DMS153 (cell line): ENCODE data around the gene WNT9A.
"Not testable (repeated sequence)": the region's sequence is repeated elsewhere in the genome, so short reads cannot be mapped to it uniquely, and the experiment has no call there.

ENCODE experiments used
- DNase-seq: peaks from one replicate; lab custom pipeline; 2025; lab: John Stamatoyannopoulos, UW

WNT9A gene

DNA sequence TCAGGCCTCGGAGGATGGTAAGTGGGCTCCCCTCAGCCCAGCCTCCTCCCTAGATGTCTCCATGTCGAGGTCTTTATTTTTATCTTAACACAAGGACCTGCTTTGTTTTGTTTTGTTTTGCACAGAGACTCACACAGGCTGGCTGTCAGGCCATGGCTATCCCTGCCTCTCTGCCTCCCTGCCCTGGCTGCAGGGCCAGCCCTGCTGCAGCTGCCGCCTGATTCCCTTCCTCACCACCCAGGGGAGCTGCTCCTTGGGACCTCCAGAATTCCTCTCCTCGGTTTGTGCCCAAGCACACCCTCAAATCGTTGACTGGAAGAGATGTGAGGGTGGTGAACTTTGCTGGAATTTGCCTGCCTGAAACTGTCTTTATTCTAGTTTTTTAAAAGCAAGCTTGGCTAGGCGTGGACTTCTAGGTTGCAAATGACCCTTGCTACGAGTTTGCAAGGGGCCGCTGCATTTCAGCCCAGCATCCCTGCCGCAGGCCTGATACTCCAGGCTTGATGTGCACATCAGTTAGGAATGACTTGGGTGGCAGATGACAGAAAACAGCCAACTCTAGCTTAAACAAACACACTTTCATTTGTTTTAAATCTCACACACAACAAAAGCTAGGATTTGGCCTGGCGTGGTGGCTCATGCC, 37.1 kb downstream of the WNT9A start:
- DNase-seq, result no peak

DNA sequence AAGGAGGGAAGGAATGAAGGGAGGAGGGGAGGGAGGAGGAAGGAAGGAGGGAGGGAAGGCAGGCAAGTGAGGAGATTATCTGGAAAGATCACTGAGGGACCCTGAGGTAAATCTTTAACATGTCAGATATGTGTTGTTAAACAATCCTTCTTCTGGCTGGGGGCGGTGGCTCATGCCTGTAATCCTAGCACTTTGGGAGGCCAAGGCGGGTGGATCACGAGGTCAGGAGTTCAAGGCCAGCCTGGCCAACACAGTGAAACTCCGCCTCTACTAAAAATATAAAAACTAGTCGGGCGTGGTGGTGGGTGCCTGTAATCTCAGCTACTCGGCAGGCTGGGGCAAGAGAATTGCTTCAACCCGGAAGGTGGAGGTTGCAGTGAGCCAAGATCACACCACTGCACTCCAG, 37.8 kb downstream of the WNT9A start:
- not testable (repeated sequence) for DNase-seq

DNA sequence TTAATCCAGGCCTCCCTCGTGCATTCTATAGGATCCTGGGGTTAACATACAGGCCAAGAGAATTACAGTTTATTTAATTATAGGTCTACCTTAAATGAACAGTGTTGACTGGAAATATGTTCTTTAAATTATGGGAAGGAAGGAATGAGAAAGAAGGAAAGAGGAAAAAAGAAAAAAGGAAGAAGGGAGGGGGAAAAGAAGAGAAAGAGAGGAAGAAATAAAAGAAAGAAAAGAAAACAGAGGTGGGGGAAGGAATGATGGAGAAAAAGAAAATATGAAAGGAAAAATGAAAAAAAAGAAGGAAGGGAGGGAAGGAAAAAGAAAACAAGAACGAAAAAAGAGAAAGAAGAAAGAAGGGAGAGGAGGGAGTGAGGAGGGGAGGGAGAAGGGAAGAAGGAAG, 38.5 kb downstream of the WNT9A start:
- no peak for DNase-seq

DNA sequence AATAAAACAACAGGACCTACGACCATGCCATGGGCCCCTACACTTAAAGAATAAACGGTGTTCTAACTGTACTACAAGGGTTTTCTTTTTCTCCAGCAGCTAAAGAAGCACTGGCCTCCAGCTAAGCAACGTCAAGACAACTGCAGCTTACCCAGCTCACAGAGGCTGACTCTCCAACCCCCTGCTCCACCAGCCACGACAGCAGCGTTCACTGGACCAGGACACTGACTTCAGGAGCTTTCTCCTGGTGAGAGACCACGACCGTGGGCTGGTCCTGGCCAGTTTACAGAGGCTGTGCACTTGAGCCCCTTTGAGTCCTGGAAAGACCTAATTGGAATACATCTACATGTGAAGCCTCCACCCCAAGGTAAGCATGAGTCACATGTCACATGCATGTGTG, 39.4 kb downstream of the WNT9A start:
- DNase-seq, result no peak

DNA sequence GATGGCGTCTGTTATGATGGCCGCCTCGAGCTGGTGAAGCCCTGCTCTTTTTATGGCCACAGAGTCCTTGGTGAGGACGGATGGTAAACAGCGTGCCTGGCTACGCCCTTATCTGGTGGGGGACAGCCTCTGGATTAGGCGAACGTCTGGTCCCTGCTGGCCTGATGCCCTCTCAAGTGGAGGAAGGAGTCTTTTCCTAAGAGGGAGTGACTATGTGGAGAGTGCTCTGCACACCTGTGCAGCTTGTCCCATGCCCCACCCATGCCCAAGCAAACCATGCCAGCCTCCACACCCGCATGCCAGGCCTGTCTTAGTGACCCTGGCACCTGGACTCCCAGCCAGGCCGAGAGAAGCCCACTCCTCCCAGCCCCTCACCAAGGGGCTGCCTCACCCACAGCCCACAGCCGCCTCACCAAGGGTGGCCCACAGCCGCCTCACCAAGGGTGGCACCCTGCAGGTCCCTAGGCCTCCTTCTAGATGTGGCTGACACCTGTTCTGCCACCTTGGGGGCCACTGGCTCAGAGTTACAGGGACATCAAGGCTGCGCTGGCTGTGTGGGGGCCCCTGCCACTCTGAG, 40.2 kb downstream of the WNT9A start:
- DNase-seq, result no peak

DNA sequence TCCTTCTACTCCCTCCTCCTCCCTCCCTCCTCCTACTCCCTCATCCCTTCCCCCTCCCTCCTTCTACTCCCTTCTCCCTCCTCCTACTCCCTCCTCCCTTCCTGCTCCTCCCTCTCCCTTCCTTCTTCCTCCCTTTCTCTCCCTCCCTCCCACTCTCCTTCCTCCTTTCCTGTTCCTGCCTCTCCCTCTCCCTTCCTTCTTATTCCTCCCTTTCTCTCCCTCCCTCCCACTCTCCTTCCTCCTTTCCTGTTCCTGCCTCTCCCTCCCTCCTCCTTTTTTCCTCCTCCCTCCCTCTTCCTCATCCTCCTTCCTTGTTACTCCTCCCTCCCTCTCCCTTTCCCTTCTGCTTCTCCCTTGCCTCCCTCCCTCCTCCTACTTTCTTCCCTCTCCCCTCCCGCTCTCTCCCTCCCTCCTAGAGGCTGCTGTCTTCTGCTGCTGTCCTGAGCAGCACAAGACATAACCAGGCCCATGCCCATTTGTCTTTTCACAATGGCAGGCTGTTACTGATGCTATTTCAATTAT, 41.1 kb downstream of the WNT9A start:
- no peak for DNase-seq

DNA sequence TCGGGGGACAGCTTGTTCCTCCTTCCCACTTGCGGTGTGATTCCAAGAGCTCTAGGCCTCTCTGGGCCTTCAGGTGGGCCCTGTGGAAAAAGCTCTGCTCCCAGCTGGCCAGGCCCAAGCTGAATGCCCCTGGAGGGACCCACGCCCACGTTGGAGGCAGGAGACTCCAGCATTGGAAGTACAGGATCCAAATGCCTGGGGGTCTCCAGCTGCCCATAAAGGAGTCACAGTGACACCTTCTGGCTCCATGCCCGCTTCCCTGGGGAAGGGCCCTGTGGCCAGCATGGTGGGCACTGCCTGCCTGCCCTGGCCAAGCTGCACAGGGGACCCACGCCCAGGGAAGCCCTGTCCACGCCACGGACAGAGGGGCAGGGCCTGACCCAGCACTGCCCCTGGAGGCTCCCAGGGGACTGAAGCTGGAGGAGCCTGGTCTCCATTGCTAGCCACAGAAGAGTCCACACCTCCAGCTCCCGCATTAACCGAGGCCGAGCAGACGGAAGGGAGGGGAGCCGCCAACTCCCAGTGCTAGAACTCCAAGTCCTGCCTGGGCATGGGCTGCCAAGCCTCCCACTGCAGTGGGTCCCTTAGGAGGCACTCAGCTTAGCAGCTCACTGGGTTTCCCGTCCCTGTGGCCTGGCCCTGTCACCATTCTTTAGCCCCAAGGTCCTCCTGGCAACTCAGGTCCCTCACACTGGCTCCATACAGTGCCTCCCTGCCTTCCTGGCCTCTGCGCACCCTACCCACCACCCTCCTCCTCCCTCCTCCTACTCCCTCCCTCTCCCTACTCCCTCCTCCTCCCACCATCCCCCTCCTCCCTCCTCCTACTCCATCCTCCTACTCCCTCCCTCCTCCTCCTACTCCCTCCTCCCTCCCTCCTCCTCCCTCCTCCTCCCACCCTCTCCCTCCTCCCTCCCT, 41.9 kb downstream of the WNT9A start:
- DNase-seq, result no peak

DNA sequence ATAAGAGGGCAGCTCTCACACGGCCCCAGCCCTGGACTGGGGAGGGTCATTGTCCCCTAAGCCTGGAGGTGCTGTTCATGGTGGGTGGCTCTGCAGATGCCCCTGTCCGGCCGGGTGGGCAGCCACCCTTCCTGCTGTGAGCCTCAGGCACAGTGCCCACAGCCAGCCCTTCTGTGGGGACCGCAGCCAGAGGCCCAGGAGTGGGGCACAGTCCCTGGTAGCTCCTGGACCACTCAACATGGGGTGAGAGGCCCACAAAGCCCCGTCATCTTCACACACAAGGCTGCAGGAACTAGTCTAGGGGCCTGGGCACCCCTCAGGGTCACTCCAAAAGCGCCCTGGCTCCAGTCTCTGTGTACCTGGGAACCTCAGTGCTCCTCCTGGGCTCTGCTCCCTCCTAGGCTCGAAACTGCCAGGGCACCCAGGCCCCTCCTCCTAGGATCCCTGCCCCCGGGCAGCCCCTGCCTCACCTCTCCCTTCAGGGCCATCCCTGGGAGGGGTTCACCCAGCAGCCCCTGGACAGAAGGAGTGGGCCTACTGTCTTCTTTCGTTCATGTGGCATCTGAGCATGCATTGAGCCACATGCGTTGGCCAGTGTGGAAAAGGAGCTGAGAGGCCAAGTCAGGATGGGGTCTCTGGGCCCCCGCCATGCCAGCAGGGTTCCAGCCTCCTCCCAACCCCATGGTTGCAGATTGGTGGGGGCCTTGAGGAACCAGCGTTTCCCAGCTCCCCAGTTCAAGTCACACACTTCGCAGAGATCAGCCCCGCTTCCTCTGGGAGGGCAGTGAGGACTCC, 43.0 kb downstream of the WNT9A start:
- no peak for DNase-seq

DNA sequence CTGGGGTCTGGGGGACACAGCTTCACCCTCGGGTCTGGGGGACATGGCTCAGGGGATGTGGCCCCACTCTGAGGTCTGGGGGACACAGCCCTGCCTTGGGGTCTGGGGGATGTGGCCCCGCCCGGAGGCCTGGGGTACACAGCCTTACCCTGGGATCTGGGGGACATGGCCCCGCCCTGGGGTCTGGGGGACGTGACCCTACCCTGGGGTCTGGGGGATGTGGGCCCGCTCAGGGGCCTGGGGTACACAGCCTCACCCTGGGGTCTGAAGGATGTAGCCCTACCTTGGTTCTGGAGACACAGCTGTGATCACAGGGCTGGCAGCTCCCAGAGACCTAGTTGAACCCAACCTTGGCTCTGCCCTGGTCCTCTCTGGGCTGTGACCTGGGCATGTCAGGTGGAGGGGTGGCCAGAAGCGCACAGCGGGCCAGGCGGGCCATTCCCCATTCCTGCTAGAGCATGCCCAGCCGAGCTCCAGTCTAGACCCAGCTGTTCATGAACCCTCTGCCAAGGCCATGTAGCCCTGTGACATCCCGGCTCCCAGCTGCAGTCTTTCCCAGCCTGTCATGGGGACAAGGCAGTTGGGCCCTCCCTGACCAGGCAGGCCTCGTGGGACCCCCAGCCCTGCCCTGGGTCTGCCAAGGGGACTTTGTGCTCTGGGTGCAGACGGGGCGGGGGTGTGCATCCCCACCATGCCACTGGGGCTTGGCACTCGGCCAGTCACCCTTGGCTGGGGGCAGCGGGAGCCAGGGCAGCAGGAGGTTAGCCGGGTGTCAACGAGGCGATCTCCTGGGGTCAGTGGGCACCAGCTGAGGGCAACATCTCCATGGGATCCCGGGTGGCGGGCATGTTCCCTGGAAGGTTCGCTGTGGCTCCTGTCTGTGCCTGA, 43.9 kb downstream of the WNT9A start:
- DNase-seq, result no peak

DNA sequence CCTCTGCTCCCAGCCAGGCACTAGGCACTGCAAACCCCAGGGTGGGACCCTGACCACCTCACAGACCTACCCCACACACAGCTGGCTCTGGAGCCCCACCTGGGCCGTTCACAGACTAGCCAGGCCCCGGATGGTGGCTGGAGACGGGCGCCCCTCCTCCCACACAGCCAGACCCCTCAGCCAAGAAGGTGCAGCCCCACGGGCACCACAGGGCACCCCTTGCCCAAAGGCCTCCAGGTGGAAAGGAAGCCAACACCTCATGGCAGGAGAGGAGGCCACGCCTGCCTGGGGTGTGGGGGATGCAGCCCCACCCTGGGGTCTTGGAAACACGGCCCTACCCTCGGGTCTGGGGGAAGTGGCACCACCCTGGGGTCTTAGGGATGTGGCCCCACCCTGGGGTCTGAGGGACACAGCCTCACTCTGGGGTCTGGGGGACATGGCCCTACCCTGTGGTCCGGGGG, 44.6 kb downstream of the WNT9A start:
- DNase-seq, result no peak

DNA sequence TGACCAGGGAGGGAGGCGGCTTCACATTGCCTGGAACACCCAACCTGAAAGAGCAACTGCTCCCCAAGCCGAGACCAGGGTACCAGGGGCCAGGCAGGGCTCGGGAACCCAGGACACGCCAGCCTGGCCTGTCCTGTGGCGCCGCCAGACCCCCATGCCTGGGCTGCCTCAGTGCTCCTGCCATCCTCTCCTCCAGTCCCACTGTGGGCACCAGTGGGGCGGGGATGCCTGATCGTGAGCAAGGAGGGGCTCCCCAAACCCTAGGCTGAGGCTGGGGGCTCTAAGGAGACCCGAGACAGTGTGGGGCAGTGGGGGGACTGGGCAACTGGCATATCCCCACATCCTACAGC, 45.1 kb downstream of the WNT9A start:
- DNase-seq, result no peak

DNA sequence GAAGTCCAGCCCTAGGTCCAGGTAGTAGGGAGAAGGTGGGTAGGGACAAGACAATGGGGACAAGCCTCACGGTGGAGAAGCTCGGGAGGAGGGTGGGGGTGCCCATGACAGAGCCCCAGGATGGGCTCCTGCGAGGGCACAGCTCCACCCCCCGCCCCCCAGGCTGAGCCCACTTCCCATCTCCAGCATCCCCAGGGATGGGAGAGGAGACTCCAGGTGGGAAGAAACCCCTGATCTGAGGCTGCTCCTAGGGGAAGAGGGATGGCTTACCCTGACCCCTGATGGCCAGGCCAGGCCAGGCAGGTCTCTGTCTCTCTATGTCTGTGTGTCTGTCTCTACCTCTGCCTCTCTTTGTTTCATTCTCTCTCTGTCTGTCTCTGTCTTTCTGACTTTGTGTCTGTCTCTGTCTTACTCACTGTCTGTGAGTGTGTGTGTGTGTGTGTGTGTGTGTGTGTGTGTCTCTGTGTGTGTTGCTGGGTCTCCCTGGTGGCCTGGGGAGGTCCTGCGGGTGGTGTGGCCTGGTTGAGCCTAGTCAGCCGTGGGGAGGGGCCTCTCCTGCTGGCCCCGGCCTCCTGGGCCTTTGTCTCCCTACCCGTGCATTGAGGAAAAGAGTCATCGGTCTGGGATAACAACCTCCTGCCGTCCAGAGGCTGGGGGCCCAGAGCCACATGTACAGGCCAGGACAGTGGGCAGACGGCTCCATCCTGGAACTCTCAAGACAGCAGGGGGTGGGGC, 45.7 kb downstream of the WNT9A start:
- DNase-seq, result no peak

DNA sequence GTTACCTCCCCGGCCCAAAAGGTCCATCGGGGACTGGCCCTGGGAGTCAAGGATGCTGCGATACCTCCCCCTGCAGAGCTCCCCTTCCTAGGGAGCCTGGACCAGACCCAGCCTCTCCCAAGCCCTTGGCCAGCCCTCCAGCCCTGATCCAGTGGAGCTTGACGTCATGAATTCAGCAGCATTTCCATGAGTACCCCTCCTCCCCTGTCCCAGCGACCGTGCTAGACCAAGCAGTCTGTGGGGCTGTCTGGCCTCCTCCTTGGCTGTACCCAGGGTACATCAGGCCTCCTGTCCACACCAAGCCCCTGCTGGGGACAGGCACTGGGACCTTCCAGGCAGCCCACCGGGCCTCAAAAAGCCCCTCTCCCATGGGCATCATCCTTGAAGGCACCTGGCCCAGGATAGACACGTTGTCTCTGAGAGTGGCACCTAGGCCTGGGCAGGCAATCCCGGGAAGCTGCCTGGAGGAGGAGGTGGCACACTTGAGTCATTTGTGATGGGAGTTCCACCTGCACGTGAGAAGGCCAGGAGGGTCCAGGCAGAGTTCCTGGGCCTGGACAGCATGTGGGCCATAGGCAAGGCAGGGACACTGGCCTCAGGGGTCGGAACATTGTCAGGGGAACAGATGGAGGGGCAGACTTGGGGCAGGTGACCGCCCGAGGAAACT, 46.4 kb downstream of the WNT9A start:
- DNase-seq, result no peak

DNA sequence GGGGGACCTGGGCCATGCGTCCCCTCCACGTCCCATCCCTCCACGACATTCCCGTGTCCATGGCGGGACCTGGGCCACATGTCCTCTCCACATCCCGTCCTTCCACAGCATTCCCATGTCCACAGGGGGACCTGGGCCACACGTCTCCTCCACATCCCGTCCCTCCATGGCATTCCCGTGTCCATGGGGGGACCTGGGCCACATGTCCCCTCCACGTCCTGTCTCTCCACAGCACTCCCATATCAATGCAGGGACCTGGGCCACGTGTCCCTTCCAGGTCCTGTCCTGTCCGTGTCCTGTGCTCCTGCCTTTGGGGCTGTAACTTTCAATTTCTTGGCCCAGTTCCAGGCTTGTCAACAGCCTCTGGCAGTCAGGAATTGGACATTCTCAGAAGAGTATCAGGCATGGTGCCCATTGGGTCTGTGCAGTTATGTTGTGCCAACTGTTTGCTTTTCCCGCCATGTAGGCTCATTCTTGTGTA, 47.1 kb downstream of the WNT9A start:
- no peak for DNase-seq

DNA sequence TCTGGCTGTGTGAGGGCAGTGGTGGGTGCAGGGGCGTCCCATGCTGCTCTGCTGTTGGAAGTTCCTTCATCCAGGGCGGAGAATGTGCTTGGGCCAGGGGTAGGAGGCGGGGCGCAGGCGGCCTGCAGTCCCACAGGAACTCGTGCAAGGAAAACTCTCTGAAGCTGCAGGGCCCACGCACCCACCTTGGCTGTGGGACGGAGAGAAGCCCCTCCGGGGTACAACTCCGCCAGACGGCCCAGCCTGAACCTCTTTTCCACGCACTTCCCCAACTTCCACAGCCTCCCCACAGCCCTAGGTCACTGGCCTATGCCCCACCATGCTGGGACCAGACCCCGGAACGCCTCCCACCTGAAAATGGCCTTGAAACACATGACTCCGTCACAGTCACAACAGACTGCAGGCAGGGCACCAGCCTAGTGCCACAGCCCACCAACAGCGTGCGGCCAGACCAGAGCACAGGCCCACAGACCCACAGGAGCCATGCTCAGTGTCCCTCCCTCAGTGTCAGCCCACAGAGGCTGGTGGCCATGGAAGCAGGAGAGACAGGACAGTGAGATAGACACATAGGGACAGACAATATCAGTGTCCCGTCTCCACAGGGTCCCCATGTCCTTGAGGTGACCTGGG, 47.8 kb downstream of the WNT9A start:
- DNase-seq, result no peak

DNA sequence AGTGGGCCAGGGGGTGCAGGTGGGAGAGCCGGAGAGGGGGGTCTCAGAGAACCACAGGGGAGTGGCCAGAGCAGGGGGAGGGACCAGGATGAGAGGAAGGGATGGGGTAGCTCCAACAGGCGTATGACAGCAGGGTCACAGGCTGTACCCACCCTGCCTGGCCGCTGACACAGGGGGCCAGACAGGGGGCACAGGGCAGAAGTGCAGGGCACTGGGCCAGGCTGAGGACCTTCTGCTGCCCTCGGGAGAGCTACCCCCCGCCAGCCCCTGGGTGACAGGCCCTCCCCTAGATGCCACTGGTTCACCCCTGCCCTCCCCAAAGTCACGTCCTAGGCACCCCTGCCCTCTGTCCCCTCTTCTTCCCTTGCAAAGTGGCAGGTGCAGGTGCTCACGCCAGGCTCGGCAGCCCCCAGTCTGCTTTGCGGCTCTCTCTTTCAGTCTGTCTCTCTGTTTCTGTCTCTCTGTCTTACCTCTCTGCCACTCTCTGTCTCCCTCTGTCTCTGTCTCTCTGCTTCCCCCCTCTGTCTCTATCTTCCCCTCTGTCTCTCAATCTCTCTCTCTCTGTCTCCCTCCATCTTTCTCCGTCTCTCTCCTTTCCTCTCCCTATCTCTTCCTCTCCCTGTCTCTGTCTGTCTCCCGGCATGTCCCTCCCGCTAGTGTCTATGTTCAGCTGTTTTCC, 48.5 kb downstream of the WNT9A start:
- no peak for DNase-seq

DNA sequence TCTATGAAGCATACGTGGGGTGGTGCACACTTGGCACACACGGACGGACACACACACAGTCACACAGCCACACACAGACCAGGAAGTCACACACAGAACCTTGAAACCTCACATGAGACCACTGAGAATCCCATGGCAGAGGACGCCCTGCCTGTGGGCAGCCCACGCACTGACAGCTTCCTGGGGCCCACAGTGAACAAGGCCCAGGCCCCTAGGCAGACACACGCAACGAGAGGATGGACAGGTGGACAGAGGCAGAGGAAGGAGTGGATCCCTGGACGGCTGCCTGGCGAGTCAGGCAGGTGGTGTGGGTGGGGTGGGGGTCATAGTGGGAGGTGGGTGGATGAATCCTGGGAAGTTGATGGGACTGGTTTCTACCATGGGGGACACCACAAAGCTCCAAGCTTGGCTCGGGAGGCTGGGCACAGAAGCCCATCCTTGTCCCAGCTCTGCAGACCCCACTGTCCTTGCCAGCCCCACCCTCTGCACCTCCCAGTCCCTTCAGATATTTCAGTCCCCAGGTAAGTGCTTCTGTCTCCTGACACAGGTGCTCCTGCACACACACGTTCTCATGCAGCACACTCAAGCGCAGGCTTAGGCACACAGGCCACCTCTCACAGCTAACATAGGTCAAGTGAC, 49.1 kb downstream of the WNT9A start:
- DNase-seq, result no peak
